Measurements from ENCODE around the gene INMT.

GRCh38 chr7:30731581-30731980 lies 20.4 kb upstream of the INMT start:
- TF ChIP-seq CTCF (IDR thresholded peaks at IDR 0.05; ENCODE audit: low read depth, low read length, missing input control): no peak
- no peak for TF ChIP-seq YY1 (IDR thresholded peaks at IDR 0.05)
- TF ChIP-seq TAF1 (conservative IDR thresholded peaks at IDR 0.05): no peak
- TF ChIP-seq ZBTB33 (IDR thresholded peaks at IDR 0.05): no peak
- no peak for TF ChIP-seq MAX (IDR thresholded peaks at IDR 0.05)
- TF ChIP-seq ATF3 (IDR thresholded peaks at IDR 0.05): no peak
- TF ChIP-seq HNF4G (IDR thresholded peaks at IDR 0.05): no peak
- TF ChIP-seq GABPA (IDR thresholded peaks at IDR 0.05 in 1 of 2, conservative IDR thresholded peaks at IDR 0.05 in 1 of 2): no peak
- TF ChIP-seq REST (IDR thresholded peaks at IDR 0.05): no peak
- TF ChIP-seq RAD21 (IDR thresholded peaks at IDR 0.05): no peak
- TF ChIP-seq NR2F2 (IDR thresholded peaks at IDR 0.05): no peak
- TF ChIP-seq EGR1 (IDR thresholded peaks at IDR 0.05; ENCODE audit: low read depth in 2 of 2): no peak
